OCI-LY3 (cell line): ENCODE measurements around the gene CSTPP1.

Source experiments
- EZH2phosphoT487 ChIP-seq: fragments of 200-600 bp; shearing (Covaris generic); IDR thresholded peaks from 2 replicates; pipeline ENCODE4 v1.6.1; 2018; ENCODE audit warnings: antibody characterized with exemption, mixed run types, low read depth
- TF ChIP-seq, protein P1 (sequence below): fragments of 200-600, 300-600 bp; sonication (generic); IDR thresholded peaks from 2 replicates; pipeline ENCODE4 v1.5.1; 2014; ENCODE audit warnings: antibody characterized with exemption, low read length, low read depth

DNA sequence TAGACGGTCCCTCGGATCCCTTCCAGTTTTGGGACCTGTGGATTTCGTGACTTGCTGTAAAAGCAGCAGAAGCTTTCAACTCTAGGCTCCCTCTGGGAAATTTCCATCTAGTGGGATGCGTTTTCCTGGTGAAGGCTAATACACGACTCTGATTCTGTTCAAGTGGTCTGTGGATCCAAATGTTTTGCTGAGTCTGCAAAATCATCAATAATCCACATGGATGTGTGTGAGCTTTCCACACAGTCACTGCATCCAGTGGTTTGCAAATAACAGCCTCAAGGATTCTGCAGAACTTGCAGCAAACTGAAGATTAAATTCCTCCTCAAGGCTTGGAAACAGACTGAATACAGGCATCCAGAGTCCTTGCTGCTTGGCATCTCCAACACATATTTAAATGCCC lies 266.0 kb downstream of the CSTPP1 start:
- TF ChIP-seq, protein P1, sequence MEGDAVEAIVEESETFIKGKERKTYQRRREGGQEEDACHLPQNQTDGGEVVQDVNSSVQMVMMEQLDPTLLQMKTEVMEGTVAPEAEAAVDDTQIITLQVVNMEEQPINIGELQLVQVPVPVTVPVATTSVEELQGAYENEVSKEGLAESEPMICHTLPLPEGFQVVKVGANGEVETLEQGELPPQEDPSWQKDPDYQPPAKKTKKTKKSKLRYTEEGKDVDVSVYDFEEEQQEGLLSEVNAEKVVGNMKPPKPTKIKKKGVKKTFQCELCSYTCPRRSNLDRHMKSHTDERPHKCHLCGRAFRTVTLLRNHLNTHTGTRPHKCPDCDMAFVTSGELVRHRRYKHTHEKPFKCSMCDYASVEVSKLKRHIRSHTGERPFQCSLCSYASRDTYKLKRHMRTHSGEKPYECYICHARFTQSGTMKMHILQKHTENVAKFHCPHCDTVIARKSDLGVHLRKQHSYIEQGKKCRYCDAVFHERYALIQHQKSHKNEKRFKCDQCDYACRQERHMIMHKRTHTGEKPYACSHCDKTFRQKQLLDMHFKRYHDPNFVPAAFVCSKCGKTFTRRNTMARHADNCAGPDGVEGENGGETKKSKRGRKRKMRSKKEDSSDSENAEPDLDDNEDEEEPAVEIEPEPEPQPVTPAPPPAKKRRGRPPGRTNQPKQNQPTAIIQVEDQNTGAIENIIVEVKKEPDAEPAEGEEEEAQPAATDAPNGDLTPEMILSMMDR, result no peak
- TF ChIP-seq EZH2phosphoT487, result no peak
